Measurements from ENCODE around the gene CD55. TPM values are rescaled to one million over a fixed set of nuclear protein-coding genes. Genes with fewer than 3 reads are reported as not detected.
"Not testable (repeated sequence)": the region's sequence is repeated elsewhere in the genome, so short reads cannot be mapped to it uniquely, and the experiment has no call there.

CD55 gene
- total RNA-seq, 6 donors from 2014 or later, result 256 to 798 (median 465) TPM

DNA sequence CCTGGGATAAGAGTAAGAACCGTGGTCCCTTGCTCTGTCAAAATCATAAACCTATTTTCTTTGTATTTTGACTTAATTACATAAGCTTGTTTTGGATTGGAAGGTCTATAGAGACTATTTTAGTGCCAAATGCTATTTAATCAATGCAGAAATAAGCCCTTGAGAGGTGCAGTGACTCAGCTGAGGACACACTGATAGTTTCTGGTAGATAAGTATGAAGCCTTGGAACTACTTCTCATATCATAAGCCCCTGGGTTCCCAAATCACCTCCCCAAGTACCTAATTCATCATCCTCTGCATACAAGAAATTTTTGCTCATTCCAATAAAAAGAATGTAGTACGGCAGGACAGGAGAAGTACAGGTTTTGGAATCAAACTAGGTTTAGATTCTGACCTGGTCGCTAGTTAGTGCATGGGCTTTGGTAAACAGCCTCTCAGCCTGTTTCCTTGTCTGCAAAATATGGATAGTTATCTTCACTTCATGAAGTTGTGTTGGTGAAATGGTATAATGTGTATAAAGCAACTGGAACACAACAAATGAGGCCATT lies 3.3 kb upstream of the CD55 start:
- ATAC-seq (ENCODE audit: low FRiP score in 2 of 2), result no peak
- DNase-seq, result no peak
- Histone ChIP-seq H3K36me3 (peaks cover 0 to 3% (median 0%) of the 10 kb centered on the region in 4 donors), H3K9me3 (no peaks in the 10 kb centered on the region), H3K27me3 (no peaks in the 10 kb centered on the region), H3K27ac (peak overlapping the region; percentile 71 to 100 (median 96)), H3K4me3 (no peak overlapping the region), H3K4me1 (peaks cover 12 to 34% (median 32%) of the 10 kb centered on the region in 4 donors)
- TF ChIP-seq POLR2AphosphoS5 (IDR thresholded peaks at IDR 0.05) (no peak), EP300 (IDR thresholded peaks at IDR 0.05) (no peak), POLR2A (IDR thresholded peaks at IDR 0.05) (no peak)
- TF ChIP-seq, protein P1, sequence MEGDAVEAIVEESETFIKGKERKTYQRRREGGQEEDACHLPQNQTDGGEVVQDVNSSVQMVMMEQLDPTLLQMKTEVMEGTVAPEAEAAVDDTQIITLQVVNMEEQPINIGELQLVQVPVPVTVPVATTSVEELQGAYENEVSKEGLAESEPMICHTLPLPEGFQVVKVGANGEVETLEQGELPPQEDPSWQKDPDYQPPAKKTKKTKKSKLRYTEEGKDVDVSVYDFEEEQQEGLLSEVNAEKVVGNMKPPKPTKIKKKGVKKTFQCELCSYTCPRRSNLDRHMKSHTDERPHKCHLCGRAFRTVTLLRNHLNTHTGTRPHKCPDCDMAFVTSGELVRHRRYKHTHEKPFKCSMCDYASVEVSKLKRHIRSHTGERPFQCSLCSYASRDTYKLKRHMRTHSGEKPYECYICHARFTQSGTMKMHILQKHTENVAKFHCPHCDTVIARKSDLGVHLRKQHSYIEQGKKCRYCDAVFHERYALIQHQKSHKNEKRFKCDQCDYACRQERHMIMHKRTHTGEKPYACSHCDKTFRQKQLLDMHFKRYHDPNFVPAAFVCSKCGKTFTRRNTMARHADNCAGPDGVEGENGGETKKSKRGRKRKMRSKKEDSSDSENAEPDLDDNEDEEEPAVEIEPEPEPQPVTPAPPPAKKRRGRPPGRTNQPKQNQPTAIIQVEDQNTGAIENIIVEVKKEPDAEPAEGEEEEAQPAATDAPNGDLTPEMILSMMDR (IDR thresholded peaks at IDR 0.05), result no peak
- 71 to 76% methylated on average over 3 of the region's 3 CpGs for WGBS, 2 donors

DNA sequence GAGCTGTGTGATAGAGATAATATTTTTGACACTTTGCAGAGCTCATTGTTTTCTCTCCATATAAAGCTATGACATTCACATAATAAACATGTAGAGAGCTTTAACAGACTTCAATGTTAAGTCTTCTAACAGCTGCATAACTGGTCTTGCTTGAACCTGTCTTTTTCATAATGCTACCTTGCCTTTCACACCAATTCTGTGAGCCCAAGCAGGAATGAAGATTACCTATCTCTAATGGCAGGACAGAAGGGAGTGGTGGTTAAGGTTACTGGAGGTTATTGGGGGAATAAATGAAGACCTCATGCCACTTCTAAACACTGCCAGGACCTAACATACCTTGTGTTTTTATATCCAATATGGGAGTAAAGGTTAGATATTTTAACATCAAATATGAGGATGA lies 2.3 kb upstream of the CD55 start:
- DNase-seq (no peak), ATAC-seq (ENCODE audit: low FRiP score in 2 of 2) (no peak)
- no peaks in the 10 kb centered on the region for H3K9me3 ChIP-seq
- peaks cover 0 to 12% (median under 1%) of the 10 kb centered on the region in 4 donors for H3K36me3 ChIP-seq
- H3K27me3 ChIP-seq, result no peaks in the 10 kb centered on the region
- peaks cover 12 to 39% (median 36%) of the 10 kb centered on the region in 4 donors for H3K4me1 ChIP-seq
- H3K27ac ChIP-seq, result peak overlapping the region; percentile 63 to 100 (median 96)
- H3K4me3 ChIP-seq, result no peak overlapping the region
- TF ChIP-seq POLR2AphosphoS5 (IDR thresholded peaks at IDR 0.05) (no peak), EP300 (IDR thresholded peaks at IDR 0.05) (no peak), POLR2A (IDR thresholded peaks at IDR 0.05) (no peak)
- TF ChIP-seq, protein P1 (IDR thresholded peaks at IDR 0.05), result no peak

DNA sequence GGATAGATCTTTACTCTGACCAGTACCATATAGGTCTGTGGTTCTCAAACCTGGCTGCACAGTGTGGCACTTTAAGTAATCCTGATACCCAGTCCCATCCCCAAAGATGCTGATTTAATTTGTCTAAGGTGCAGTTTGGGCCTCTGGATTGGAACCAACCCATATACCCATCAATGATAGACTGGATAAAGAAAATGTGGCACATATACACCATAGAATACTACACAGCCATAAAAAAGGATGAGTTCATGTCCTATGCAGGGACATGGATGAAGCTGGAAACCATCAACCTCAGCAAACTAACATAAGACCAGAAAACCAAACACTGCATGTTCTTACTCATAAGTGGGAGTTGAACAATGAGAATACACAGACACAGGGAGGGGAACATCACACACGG lies 1.4 kb upstream of the CD55 start:
- not testable (repeated sequence) for DNase-seq; H3K27me3 ChIP-seq; H3K9me3 ChIP-seq; ATAC-seq (ENCODE audit: low FRiP score in 2 of 2); H3K4me3 ChIP-seq
- WGBS, 2 donors, result 13 to 62% methylated on average over 1 of the region's 1 CpG
- Histone ChIP-seq H3K27ac (peak overlapping the region; percentile 93 to 100 (median 98)), H3K4me1 (peaks cover 15 to 46% (median 38%) of the 10 kb centered on the region in 4 donors), H3K36me3 (peaks cover 0 to 21% (median 2%) of the 10 kb centered on the region in 4 donors)

DNA sequence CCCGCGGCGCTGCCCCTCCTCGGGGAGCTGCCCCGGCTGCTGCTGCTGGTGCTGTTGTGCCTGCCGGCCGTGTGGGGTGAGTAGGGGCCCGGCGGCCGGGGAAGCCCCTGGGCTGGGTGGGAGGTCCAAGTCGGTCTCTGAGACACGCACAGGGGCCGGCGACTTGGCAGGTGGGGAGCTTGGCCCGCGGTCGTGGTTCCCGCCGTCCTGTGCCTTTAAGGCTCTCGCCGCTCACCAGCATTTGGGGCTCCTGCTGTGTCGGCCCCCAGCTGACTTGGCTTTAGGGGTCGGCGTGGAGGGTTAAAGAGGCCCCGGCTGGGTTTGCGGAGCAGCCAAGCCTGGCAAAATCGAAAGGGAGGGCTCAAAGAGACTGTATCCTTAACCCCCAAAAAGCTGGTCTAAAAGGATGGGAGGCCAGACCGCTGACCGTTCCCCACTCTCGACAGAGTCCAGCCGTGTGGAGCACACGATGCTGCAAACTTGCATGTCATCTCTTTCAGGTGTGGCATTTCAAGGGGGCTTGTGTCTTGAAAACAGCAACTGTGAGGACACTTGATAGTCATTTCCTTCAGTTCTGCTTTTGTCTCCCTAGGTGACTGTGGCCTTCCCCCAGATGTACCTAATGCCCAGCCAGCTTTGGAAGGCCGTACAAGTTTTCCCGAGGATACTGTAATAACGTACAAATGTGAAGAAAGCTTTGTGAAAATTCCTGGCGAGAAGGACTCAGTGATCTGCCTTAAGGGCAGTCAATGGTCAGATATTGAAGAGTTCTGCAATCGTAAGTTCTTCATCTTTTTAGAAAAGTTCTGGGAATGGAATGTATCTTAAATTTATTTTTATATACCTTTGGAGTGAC lies 540 bp downstream of the CD55 start:
- peak in 1 of 4 donors; percentile 70 for TF ChIP-seq POLR2A (IDR thresholded peaks at IDR 0.05)
- TF ChIP-seq POLR2AphosphoS5 (IDR thresholded peaks at IDR 0.05), result peak in 1 of 2 donors; percentile 3
- no peak for TF ChIP-seq EP300 (IDR thresholded peaks at IDR 0.05)
- TF ChIP-seq, protein P1 (IDR thresholded peaks at IDR 0.05), result peak in 2 of 6 experiments; percentile 11 to 17
- Histone ChIP-seq H3K27ac (peak overlapping the region; percentile 93 to 100 (median 98)), H3K4me1 (peaks cover 11 to 35% (median 27%) of the 10 kb centered on the region in 4 donors), H3K4me3 (peak overlapping the region; percentile 53 to 92 (median 73)), H3K9me3 (no peaks in the 10 kb centered on the region), H3K36me3 (peaks cover 11 to 39% (median 15%) of the 10 kb centered on the region in 4 donors), H3K27me3 (no peaks in the 10 kb centered on the region)
- ATAC-seq (ENCODE audit: low FRiP score in 2 of 2), result peak in 1 of 2 donors; percentile 25
- no peak for DNase-seq
- 5 to 14% methylated on average over 10 to 17 of the region's 37 CpGs for WGBS, 2 donors

DNA sequence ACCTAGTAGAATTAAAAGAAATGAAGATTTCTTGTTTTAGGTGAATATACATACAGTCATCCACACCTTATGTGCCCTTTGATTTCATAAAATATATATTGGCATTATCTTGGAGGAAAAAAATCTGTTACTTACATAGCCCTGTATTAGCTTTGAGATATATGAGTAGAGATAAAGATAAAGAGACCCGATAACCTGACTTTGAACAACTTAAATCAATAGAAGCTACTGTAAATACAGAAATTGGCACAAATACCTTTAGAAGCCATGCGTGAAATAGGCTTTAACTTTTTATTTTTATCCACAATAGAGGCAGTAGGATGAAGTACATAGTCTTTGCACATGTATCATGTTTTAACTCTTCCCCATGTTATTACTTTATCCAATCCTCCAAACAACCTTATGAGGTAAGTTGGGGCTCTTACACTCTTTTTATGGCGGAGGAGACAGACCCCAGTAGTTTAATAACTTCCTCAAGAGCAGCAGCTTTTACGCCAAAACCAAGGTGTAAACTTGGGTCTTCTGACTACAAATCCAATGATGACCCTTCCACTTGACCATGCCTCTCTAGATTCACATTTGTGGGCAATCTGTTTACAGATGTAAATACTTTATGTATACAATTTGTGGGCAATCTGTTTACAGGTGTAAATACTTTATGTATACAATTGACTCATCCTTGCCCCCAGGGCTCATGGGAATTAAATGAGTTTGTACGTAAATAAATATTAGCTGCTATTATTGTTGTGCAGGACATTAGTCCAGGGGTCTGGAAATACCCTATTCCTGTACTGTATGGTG lies 2.1 kb downstream of the CD55 start:
- WGBS, 2 donors, result 72 to 78% methylated on average over 5 of the region's 5 CpGs
- Histone ChIP-seq H3K27ac (peak overlapping the region; percentile 46 to 99 (median 94)), H3K4me3 (peak overlapping the region; percentile 25 to 92 (median 64)), H3K4me1 (peaks cover 6 to 24% (median 16%) of the 10 kb centered on the region in 4 donors), H3K27me3 (no peaks in the 10 kb centered on the region), H3K9me3 (no peaks in the 10 kb centered on the region), H3K36me3 (peaks cover 15 to 55% (median 25%) of the 10 kb centered on the region in 4 donors)
- ATAC-seq (ENCODE audit: low FRiP score in 2 of 2), result no peak
- TF ChIP-seq POLR2AphosphoS5 (IDR thresholded peaks at IDR 0.05) (no peak), EP300 (IDR thresholded peaks at IDR 0.05) (no peak)
- no peak for DNase-seq
